Thyroid gland (tissue), 4 donors: ENCODE results near the gene CD46. TPM values are rescaled to one million over a fixed set of nuclear protein-coding genes. Genes with fewer than 3 reads are reported as not detected.

Experiments used
- DNase-seq, 2 donors: peaks; one replicate each; pipeline ENCODE4 v3.0.0-alpha.2; 2019
- H3K27ac ChIP-seq, 3 donors: fragments of 200-600 bp; sonication (generic); 1 replicate in 2 of 3; 2 replicates in 1 of 3; pipeline ENCODE4 v1.5.1; 2016 to 2019; ENCODE audit warnings: mild to moderate bottlenecking in 1 of 3, moderate library complexity in 1 of 3
- H3K27me3 ChIP-seq: fragments of 200-600 bp; sonication (generic); one replicate; pipeline ENCODE4 v1.5.1; 2019
- H3K36me3 ChIP-seq, 2 donors: fragments of 200-600 bp; sonication (generic); one replicate each; pipeline ENCODE4 v1.5.1; 2016 to 2019
- H3K4me1 ChIP-seq, 2 donors: fragments of 200-600 bp; sonication (generic); one replicate each; pipeline ENCODE4 v1.5.1; 2017 to 2019
- H3K4me3 ChIP-seq, 3 donors: fragments of 200-600 bp; sonication (generic); replicated peaks in 1 of 3; 1 replicate in 2 of 3; 2 replicates in 1 of 3; pipeline ENCODE4 v1.5.1; 2016; ENCODE audit warnings: mild to moderate bottlenecking in 1 of 3
- H3K9me3 ChIP-seq: fragments of 200-600 bp; sonication (generic); one replicate; pipeline ENCODE4 v1.5.1; 2017
- CTCF ChIP-seq, 6 experiments: fragments of 200-600 bp in 3 of 6; fragments of 450-650 bp in 3 of 6; sonication (generic) in 3 of 6; IDR thresholded peaks; one replicate each; pipeline ENCODE4 v1.5.1; 2016 to 2019; ENCODE audit warnings: antibody characterized with exemption in 6 of 6, mild to moderate bottlenecking in 2 of 6, inconsistent platforms in 1 of 6, moderate library complexity in 1 of 6
- POLR2A ChIP-seq, 2 donors: fragments of 450-650 bp; IDR thresholded peaks; one replicate each; pipeline ENCODE4 v1.6.1; 2017; ENCODE audit warnings: antibody characterized with exemption in 2 of 2, mild to moderate bottlenecking in 2 of 2, moderate library complexity in 1 of 2
- WGBS, 2 donors: methylation state at CpG; one replicate each; pipeline ENCODE4 v1.1.5; 2017; 5-methylcytosine and 5-hydroxymethylcytosine counted together
- intact Hi-C: fragments of 100-400 bp; cut with DNase I; formaldehyde crosslinking; loops from one replicate; pipeline ENCODE4 v1.15.1; 2023
- total RNA-seq, 4 donors: library from RNA; depleted of rRNA; stranded (reverse); fragments of >200 nt; gene quantifications; one replicate each; pipeline ENCODE4 v1.2.3, GENCODE V29; 2016

The CD46 gene
- total RNA-seq, 4 donors from 2014 or later, result 135 to 275 (median 180) TPM

- no peak for DNase-seq
- H3K27ac ChIP-seq, result peak overlapping the region; percentile 30 to 99 (median 97)
- 91 to 94% methylated on average over 16 to 22 of the region's 22 CpGs for WGBS, 2 donors
- H3K4me1 ChIP-seq, result peaks cover 78 to 79% of the 10 kb centered on the region in 2 donors
- no peak for TF ChIP-seq POLR2A (IDR thresholded peaks at IDR 0.05)
- H3K9me3 ChIP-seq, result no peaks in the 10 kb centered on the region
- no peaks in the 10 kb centered on the region for H3K27me3 ChIP-seq
- peaks cover 23 to 27% of the 10 kb centered on the region in 2 donors for H3K36me3 ChIP-seq
- intact Hi-C loops, result no loop called here
- H3K4me3 ChIP-seq, result peak overlapping the region in 2 of 3 donors; percentile 51 to 55
These were observed 69.0 kb downstream of the CD46 start for GRCh38 chr1:207820568-207821463.

- H3K27ac ChIP-seq, result peak overlapping the region; percentile 97 to 100 (median 99)
- intact Hi-C loops, result no loop called here
- H3K4me3 ChIP-seq, result peak overlapping the region; percentile 51 to 65 (median 55)
- no peaks in the 10 kb centered on the region for H3K9me3 ChIP-seq
- no peak for TF ChIP-seq CTCF (IDR thresholded peaks at IDR 0.05)
- TF ChIP-seq POLR2A (IDR thresholded peaks at IDR 0.05), result no peak
- peaks cover 78 to 79% of the 10 kb centered on the region in 2 donors for H3K4me1 ChIP-seq
- DNase-seq, result no peak
- 92 to 93% methylated on average over 17 of the region's 17 CpGs for WGBS, 2 donors
- H3K27me3 ChIP-seq, result no peaks in the 10 kb centered on the region
- peaks cover 17 to 20% of the 10 kb centered on the region in 2 donors for H3K36me3 ChIP-seq
These were observed 69.7 kb downstream of the CD46 start for GRCh38 chr1:207821464-207822045.

GRCh38 chr1:207822124-207822601 lies 70.3 kb downstream of the CD46 start:
- Histone ChIP-seq H3K9me3 (no peaks in the 10 kb centered on the region), H3K27ac (peak overlapping the region; percentile 97 to 100 (median 99)), H3K36me3 (peaks cover 11 to 14% of the 10 kb centered on the region in 2 donors), H3K4me3 (peak overlapping the region; percentile 51 to 65 (median 55)), H3K27me3 (no peaks in the 10 kb centered on the region), H3K4me1 (peaks cover 78 to 79% of the 10 kb centered on the region in 2 donors)
- WGBS, 2 donors, result 71 to 75% methylated on average over 8 of the region's 8 CpGs
- no peak for DNase-seq
- TF ChIP-seq POLR2A (IDR thresholded peaks at IDR 0.05) (no peak), CTCF (IDR thresholded peaks at IDR 0.05) (no peak)
- intact Hi-C loops, result no loop called here

- Histone ChIP-seq H3K9me3 (no peaks in the 10 kb centered on the region), H3K27ac (peak overlapping the region; percentile 97 to 100 (median 99)), H3K36me3 (peaks cover 6 to 7% of the 10 kb centered on the region in 2 donors), H3K27me3 (no peaks in the 10 kb centered on the region), H3K4me1 (peaks cover 78 to 79% of the 10 kb centered on the region in 2 donors), H3K4me3 (peak overlapping the region; percentile 51 to 98 (median 55))
- peak; percentile 93 for DNase-seq
- no peak for TF ChIP-seq CTCF (IDR thresholded peaks at IDR 0.05)
- TF ChIP-seq POLR2A (IDR thresholded peaks at IDR 0.05), result peak in 1 of 2 donors; percentile 90
- intact Hi-C loops, result no loop called here
- 36 to 41% methylated on average over 11 of the region's 11 CpGs for WGBS, 2 donors
These were observed 71.0 kb downstream of the CD46 start for GRCh38 chr1:207822602-207823451.

- 57 to 75% methylated on average over 14 to 19 of the region's 19 CpGs for WGBS, 2 donors
- DNase-seq, result no peak
- Histone ChIP-seq H3K9me3 (no peaks in the 10 kb centered on the region), H3K27ac (peak overlapping the region; percentile 97 to 100 (median 99)), H3K36me3 (peaks cover 3 to 7% of the 10 kb centered on the region in 2 donors), H3K27me3 (no peaks in the 10 kb centered on the region), H3K4me1 (peaks cover 81 to 83% of the 10 kb centered on the region in 2 donors), H3K4me3 (peak overlapping the region; percentile 43 to 98 (median 51))
- intact Hi-C loops, result no loop called here
- TF ChIP-seq POLR2A (IDR thresholded peaks at IDR 0.05) (no peak), CTCF (IDR thresholded peaks at IDR 0.05) (no peak)
These were observed 71.7 kb downstream of the CD46 start for GRCh38 chr1:207823531-207823879.
